Liver (tissue), 9 donors: Measurements from ENCODE around the gene TTLL3. TPM values are rescaled to one million over a fixed set of nuclear protein-coding genes. Genes with fewer than 3 reads are reported as not detected.

ENCODE experiments used
- DNase-seq: peaks from one replicate; pipeline ENCODE4 v3.0.0-alpha.2; 2017; ENCODE audit warnings: low spot score
- H3K27ac ChIP-seq, 2 donors: one replicate each; pipeline ENCODE4 v1.7.0; 2013; ENCODE audit warnings: inconsistent platforms in 2 of 2, low read length in 2 of 2, control low read depth in 1 of 2, low read depth in 1 of 2, mild to moderate bottlenecking in 1 of 2
- H3K27me3 ChIP-seq, 4 donors: one replicate each; pipeline versions ENCODE4 v1.6.1 to v1.7.0; 2013; ENCODE audit warnings: low read length in 3 of 4, inconsistent platforms in 1 of 4, mild to moderate bottlenecking in 1 of 4, moderate library complexity in 1 of 4; ENCODE audit not compliant: control insufficient read depth in 4 of 4, insufficient read depth in 4 of 4
- H3K36me3 ChIP-seq, 4 donors: one replicate each; pipeline versions ENCODE4 v1.6.1 to v1.7.0; 2013; ENCODE audit warnings: low read length in 3 of 4, mild to moderate bottlenecking in 3 of 4, low read depth in 1 of 4, moderate library complexity in 1 of 4; ENCODE audit not compliant: control insufficient read depth in 4 of 4, insufficient read depth in 3 of 4
- H3K4me1 ChIP-seq, 4 donors: one replicate each; pipeline versions ENCODE4 v1.6.1 to v1.7.0; 2013; ENCODE audit warnings: low read length in 3 of 4, mild to moderate bottlenecking in 3 of 4, moderate library complexity in 1 of 4; ENCODE audit not compliant: control insufficient read depth in 4 of 4, insufficient read depth in 4 of 4
- H3K4me3 ChIP-seq, 3 donors: one replicate each; pipeline versions ENCODE4 v1.6.1 to v1.7.0; 2013; ENCODE audit warnings: low read length in 3 of 3, control low read depth in 1 of 3, low read depth in 1 of 3, mild to moderate bottlenecking in 1 of 3
- H3K9ac ChIP-seq, 2 donors: one replicate each; pipeline ENCODE4 v1.7.0; 2013; ENCODE audit warnings: low read length in 2 of 2, mild to moderate bottlenecking in 2 of 2, moderate library complexity in 2 of 2, control low read depth in 1 of 2, low read depth in 1 of 2
- H3K9me3 ChIP-seq, 4 donors: one replicate each; pipeline versions ENCODE4 v1.6.1 to v1.7.0; 2013; ENCODE audit warnings: low read length in 3 of 4; ENCODE audit not compliant: control insufficient read depth in 4 of 4
- CTCF ChIP-seq: fragments of 150-350 bp; IDR thresholded peaks from 2 replicates; pipeline ENCODE4 v1.5.1; 2017; ENCODE audit warnings: improper control_type of control experiment, low read depth, low read length; ENCODE audit not compliant: missing input control
- EGR1 ChIP-seq, 2 donors: IDR thresholded peaks; 2 replicates each; pipeline ENCODE4 v1.6.1; 2016 to 2018; ENCODE audit warnings: antibody characterized with exemption in 2 of 2, low read depth in 2 of 2
- FOXA1 ChIP-seq: IDR thresholded peaks from 2 replicates; pipeline ENCODE4 v1.6.1; 2016; ENCODE audit warnings: antibody characterized with exemption
- FOXA2 ChIP-seq: IDR thresholded peaks from 2 replicates; pipeline ENCODE4 v1.6.1; 2016; ENCODE audit warnings: antibody characterized with exemption
- GABPA ChIP-seq, 2 donors: IDR thresholded peaks in 1 of 2; conservative IDR thresholded peaks in 1 of 2; 2 replicates each; pipeline ENCODE4 v1.6.1; 2016; ENCODE audit warnings: antibody characterized with exemption in 2 of 2, mild to moderate bottlenecking in 1 of 2, moderate library complexity in 1 of 2
- HNF4A ChIP-seq, 2 donors: conservative IDR thresholded peaks; 2 replicates each; pipeline ENCODE4 v1.6.1; 2016; ENCODE audit warnings: antibody characterized with exemption in 2 of 2, mild to moderate bottlenecking in 2 of 2
- HNF4G ChIP-seq: IDR thresholded peaks from 2 replicates; pipeline ENCODE4 v1.6.1; 2016; ENCODE audit warnings: antibody characterized with exemption
- JUND ChIP-seq, 2 donors: IDR thresholded peaks; 2 replicates each; pipeline ENCODE4 v1.6.1; 2016; ENCODE audit warnings: antibody characterized with exemption in 2 of 2
- MAX ChIP-seq: IDR thresholded peaks from 2 replicates; pipeline ENCODE4 v1.6.1; 2016; ENCODE audit warnings: antibody characterized with exemption
- NR2F2 ChIP-seq: IDR thresholded peaks from 2 replicates; pipeline ENCODE4 v1.6.1; 2016; ENCODE audit warnings: antibody characterized with exemption
- RAD21 ChIP-seq, 2 donors: IDR thresholded peaks; 2 replicates each; pipeline ENCODE4 v1.6.1; 2016; ENCODE audit warnings: antibody characterized with exemption in 2 of 2, mild to moderate bottlenecking in 2 of 2
- RXRA ChIP-seq, 2 donors: IDR thresholded peaks; 2 replicates each; pipeline ENCODE4 v1.6.1; 2017 to 2018; ENCODE audit warnings: antibody characterized with exemption in 2 of 2, mild to moderate bottlenecking in 1 of 2
- SP1 ChIP-seq: IDR thresholded peaks from 2 replicates; pipeline ENCODE4 v1.6.1; 2018; ENCODE audit warnings: antibody characterized with exemption, mild to moderate bottlenecking
- TAF1 ChIP-seq: conservative IDR thresholded peaks from 2 replicates; pipeline ENCODE4 v1.6.1; 2016; ENCODE audit warnings: antibody characterized with exemption, mild to moderate bottlenecking
- YY1 ChIP-seq: IDR thresholded peaks from 2 replicates; pipeline ENCODE4 v1.6.1; 2016; ENCODE audit warnings: antibody characterized with exemption, mild to moderate bottlenecking
- ZBTB33 ChIP-seq: IDR thresholded peaks from 2 replicates; pipeline ENCODE4 v1.6.1; 2016; ENCODE audit warnings: antibody characterized with exemption
- WGBS: extraction: QIAGEN DNeasy Blood & Tissue Kit; methylation state at CpG from one replicate; pipeline ENCODE4 v1.1.7; 2013; 5-methylcytosine and 5-hydroxymethylcytosine counted together
- polyA plus RNA-seq, 2 donors: library from polyadenylated mRNA; stranded (reverse) in 1 of 2; unstranded in 1 of 2; fragments of 200-250 nt in 1 of 2; fragments of >200 nt in 1 of 2; fragmentation: Nextera tagmentation in 1 of 2; extraction: Ambion mirVana in 1 of 2; gene quantifications; one replicate each; pipeline versions ENCODE4 v1.2.1 to v1.2.3, GENCODE V29; 2013 to 2015
- total RNA-seq, 2 donors: library from RNA; depleted of rRNA; stranded (reverse); fragments of >200 nt; gene quantifications; one replicate each; pipeline ENCODE4 v1.2.3, GENCODE V29; 2014
- TF ChIP-seq, protein P1 (sequence below): IDR thresholded peaks from 2 replicates; pipeline ENCODE4 v1.6.1; 2016; ENCODE audit warnings: antibody characterized with exemption
- TF ChIP-seq, protein P2 (sequence below): IDR thresholded peaks from 2 replicates; pipeline ENCODE4 v1.6.1; 2016; ENCODE audit warnings: antibody characterized with exemption, mild to moderate bottlenecking
- donor health status: healthy.
- donor health status: healthy.
- donor health status: healthy.
- donor health status: healthy.
- donor health status: healthy.

Gene TTLL3
- total and polyA plus RNA-seq, 4 donors, result 2.8 to 19.6 (median 6.5) TPM

DNA sequence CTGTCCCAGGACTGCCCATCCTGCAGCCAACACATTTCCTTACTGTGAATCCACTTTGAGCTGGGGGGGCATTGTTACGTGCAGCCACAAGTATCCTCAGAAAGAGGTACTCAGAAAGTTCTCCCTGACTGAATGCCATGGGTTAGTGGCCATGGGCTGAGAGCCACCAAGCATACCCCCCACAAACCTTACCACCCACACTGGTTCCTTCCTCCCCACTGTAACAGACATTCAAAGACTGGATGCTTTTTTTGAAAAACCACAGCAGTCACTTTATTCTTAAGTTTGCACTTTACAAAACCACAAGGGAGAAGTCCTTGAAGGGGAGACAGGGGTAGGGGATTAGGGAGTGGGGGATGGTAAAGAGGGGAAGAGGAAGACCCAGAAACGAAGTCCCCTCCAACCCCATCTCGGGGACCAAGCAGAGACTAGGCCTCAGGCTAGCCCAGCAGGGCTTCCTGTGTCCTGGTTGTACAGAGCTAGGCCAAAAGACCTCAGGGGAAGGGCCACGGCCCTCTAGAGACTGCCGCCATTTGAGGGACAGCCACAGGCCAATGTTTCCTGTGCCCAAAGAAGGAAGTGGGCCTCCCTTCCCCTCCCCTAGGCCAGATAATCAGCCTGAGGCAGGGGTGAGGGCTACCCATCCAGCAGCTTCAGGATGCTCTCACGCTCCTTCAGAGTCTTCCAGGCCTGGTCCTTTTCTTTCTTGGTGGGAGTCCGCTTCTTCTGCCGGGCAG, 30.2 kb upstream of the TTLL3 start:
- Histone ChIP-seq H3K27me3 (no peaks in the 10 kb centered on the region), H3K9ac (no peak overlapping the region), H3K27ac (peak overlapping the region; percentile 79 to 83), H3K9me3 (no peaks in the 10 kb centered on the region), H3K4me3 (no peak overlapping the region), H3K36me3 (peaks cover 0 to 11% (median 7%) of the 10 kb centered on the region in 4 donors), H3K4me1 (peaks cover 6 to 34% (median 18%) of the 10 kb centered on the region in 4 donors)
- TF ChIP-seq TAF1 (no peak), SP1 (no peak), RXRA (IDR thresholded peaks at IDR 0.05) (no peak), CTCF (no peak), YY1 (no peak), GABPA (IDR thresholded peaks at IDR 0.05 in 1 of 2, conservative IDR thresholded peaks at IDR 0.05 in 1 of 2) (no peak), ZBTB33 (no peak), EGR1 (IDR thresholded peaks at IDR 0.05; ENCODE audit: low read depth in 2 of 2) (no peak), NR2F2 (no peak), MAX (no peak), RAD21 (IDR thresholded peaks at IDR 0.05) (no peak), HNF4A (conservative IDR thresholded peaks at IDR 0.05) (no peak), HNF4G (no peak), FOXA2 (no peak), JUND (IDR thresholded peaks at IDR 0.05) (no peak), FOXA1 (no peak)
- TF ChIP-seq, protein P1, sequence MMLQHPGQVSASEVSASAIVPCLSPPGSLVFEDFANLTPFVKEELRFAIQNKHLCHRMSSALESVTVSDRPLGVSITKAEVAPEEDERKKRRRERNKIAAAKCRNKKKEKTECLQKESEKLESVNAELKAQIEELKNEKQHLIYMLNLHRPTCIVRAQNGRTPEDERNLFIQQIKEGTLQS, result no peak
- TF ChIP-seq, protein P2, sequence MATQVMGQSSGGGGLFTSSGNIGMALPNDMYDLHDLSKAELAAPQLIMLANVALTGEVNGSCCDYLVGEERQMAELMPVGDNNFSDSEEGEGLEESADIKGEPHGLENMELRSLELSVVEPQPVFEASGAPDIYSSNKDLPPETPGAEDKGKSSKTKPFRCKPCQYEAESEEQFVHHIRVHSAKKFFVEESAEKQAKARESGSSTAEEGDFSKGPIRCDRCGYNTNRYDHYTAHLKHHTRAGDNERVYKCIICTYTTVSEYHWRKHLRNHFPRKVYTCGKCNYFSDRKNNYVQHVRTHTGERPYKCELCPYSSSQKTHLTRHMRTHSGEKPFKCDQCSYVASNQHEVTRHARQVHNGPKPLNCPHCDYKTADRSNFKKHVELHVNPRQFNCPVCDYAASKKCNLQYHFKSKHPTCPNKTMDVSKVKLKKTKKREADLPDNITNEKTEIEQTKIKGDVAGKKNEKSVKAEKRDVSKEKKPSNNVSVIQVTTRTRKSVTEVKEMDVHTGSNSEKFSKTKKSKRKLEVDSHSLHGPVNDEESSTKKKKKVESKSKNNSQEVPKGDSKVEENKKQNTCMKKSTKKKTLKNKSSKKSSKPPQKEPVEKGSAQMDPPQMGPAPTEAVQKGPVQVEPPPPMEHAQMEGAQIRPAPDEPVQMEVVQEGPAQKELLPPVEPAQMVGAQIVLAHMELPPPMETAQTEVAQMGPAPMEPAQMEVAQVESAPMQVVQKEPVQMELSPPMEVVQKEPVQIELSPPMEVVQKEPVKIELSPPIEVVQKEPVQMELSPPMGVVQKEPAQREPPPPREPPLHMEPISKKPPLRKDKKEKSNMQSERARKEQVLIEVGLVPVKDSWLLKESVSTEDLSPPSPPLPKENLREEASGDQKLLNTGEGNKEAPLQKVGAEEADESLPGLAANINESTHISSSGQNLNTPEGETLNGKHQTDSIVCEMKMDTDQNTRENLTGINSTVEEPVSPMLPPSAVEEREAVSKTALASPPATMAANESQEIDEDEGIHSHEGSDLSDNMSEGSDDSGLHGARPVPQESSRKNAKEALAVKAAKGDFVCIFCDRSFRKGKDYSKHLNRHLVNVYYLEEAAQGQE, result no peak
- 74% methylated on average over 8 of the region's 8 CpGs for WGBS
- DNase-seq, result no peak
